ENCODE data around the gene FAN1.

Gene FAN1

GRCh38 chr15:30928076-30928475 lies 24.4 kb downstream of the FAN1 start:
- DNase-seq (ENCODE audit: extremely low spot score): no peak
- no peak for TF ChIP-seq SUZ12 (IDR thresholded peaks at IDR 0.05)
- TF ChIP-seq ELF4 (IDR thresholded peaks at IDR 0.05): no peak
- TF ChIP-seq BHLHE40 (IDR thresholded peaks at IDR 0.05; ENCODE audit: borderline replicate concordance): no peak
- no peak for TF ChIP-seq FOXK2 (IDR thresholded peaks at IDR 0.05)
- no peak for TF ChIP-seq TARDBP (IDR thresholded peaks at IDR 0.05)
- no peak for TF ChIP-seq ARNT (IDR thresholded peaks at IDR 0.05)
- no peak for TF ChIP-seq SP1 (IDR thresholded peaks at IDR 0.05)
- no peak for TF ChIP-seq FOXM1 (IDR thresholded peaks at IDR 0.05; ENCODE audit: borderline replicate concordance)
- no peak for TF ChIP-seq NFRKB (IDR thresholded peaks at IDR 0.05)
- TF ChIP-seq L3MBTL2 (conservative IDR thresholded peaks at IDR 0.05): no peak
- TF ChIP-seq LEF1 (IDR thresholded peaks at IDR 0.05; ENCODE audit: borderline replicate concordance): no peak
- TF ChIP-seq CTBP1 (IDR thresholded peaks at IDR 0.05; ENCODE audit: borderline replicate concordance): no peak
- no peak for TF ChIP-seq FOXA1 (IDR thresholded peaks at IDR 0.05)
- TF ChIP-seq PKNOX1 (IDR thresholded peaks at IDR 0.05): no peak
- no peak for TF ChIP-seq HDGF (IDR thresholded peaks at IDR 0.05; ENCODE audit: borderline replicate concordance)
- no peak for TF ChIP-seq ZNF384 (IDR thresholded peaks at IDR 0.05)
- POLR2A ChIA-PET: no interaction called here
- CTCF ChIA-PET: no interaction called here

- no peak for TF ChIP-seq BHLHE40 (IDR thresholded peaks at IDR 0.05; ENCODE audit: borderline replicate concordance)
- TF ChIP-seq PKNOX1 (IDR thresholded peaks at IDR 0.05): no peak
- no peak for TF ChIP-seq FOXM1 (IDR thresholded peaks at IDR 0.05; ENCODE audit: borderline replicate concordance)
- TF ChIP-seq ZNF384 (IDR thresholded peaks at IDR 0.05): no peak
- TF ChIP-seq ARNT (IDR thresholded peaks at IDR 0.05): no peak
- no peak for TF ChIP-seq HDGF (IDR thresholded peaks at IDR 0.05; ENCODE audit: borderline replicate concordance)
- no peak for TF ChIP-seq LEF1 (IDR thresholded peaks at IDR 0.05; ENCODE audit: borderline replicate concordance)
- TF ChIP-seq CTBP1 (IDR thresholded peaks at IDR 0.05; ENCODE audit: borderline replicate concordance): no peak
- POLR2A ChIA-PET: no interaction called here
- CTCF ChIA-PET: no interaction called here
- no peak for DNase-seq (ENCODE audit: extremely low spot score)
These were observed 25.5 kb downstream of the FAN1 start for GRCh38 chr15:30929064-30929669.

- ChIA-PET POLR2A (no interaction called here), CTCF (no interaction called here)
- no peak for TF ChIP-seq ZNF384 (IDR thresholded peaks at IDR 0.05)
- TF ChIP-seq ELF4 (IDR thresholded peaks at IDR 0.05): no peak
- no peak for TF ChIP-seq FOXA1 (IDR thresholded peaks at IDR 0.05)
- no peak for TF ChIP-seq L3MBTL2 (conservative IDR thresholded peaks at IDR 0.05)
- no peak for TF ChIP-seq SP1 (IDR thresholded peaks at IDR 0.05)
- no peak for TF ChIP-seq LEF1 (IDR thresholded peaks at IDR 0.05; ENCODE audit: borderline replicate concordance)
- no peak for TF ChIP-seq HDGF (IDR thresholded peaks at IDR 0.05; ENCODE audit: borderline replicate concordance)
- no peak for TF ChIP-seq FOXK2 (IDR thresholded peaks at IDR 0.05)
- TF ChIP-seq FOXM1 (IDR thresholded peaks at IDR 0.05; ENCODE audit: borderline replicate concordance): no peak
- no peak for TF ChIP-seq PKNOX1 (IDR thresholded peaks at IDR 0.05)
- TF ChIP-seq CTBP1 (IDR thresholded peaks at IDR 0.05; ENCODE audit: borderline replicate concordance): no peak
- no peak for TF ChIP-seq TARDBP (IDR thresholded peaks at IDR 0.05)
- TF ChIP-seq BHLHE40 (IDR thresholded peaks at IDR 0.05; ENCODE audit: borderline replicate concordance): no peak
- TF ChIP-seq SUZ12 (IDR thresholded peaks at IDR 0.05): no peak
- no peak for TF ChIP-seq NFRKB (IDR thresholded peaks at IDR 0.05)
- no peak for TF ChIP-seq ARNT (IDR thresholded peaks at IDR 0.05)
- no peak for DNase-seq (ENCODE audit: extremely low spot score)
These were observed 26.3 kb downstream of the FAN1 start for GRCh38 chr15:30929982-30930381.

- no peak for TF ChIP-seq LEF1 (IDR thresholded peaks at IDR 0.05; ENCODE audit: borderline replicate concordance)
- no peak for TF ChIP-seq PKNOX1 (IDR thresholded peaks at IDR 0.05)
- TF ChIP-seq TARDBP (IDR thresholded peaks at IDR 0.05): no peak
- no peak for TF ChIP-seq NFRKB (IDR thresholded peaks at IDR 0.05)
- TF ChIP-seq ELF4 (IDR thresholded peaks at IDR 0.05): no peak
- TF ChIP-seq FOXA1 (IDR thresholded peaks at IDR 0.05): no peak
- no peak for TF ChIP-seq ZNF384 (IDR thresholded peaks at IDR 0.05)
- TF ChIP-seq SUZ12 (IDR thresholded peaks at IDR 0.05): no peak
- no peak for TF ChIP-seq L3MBTL2 (conservative IDR thresholded peaks at IDR 0.05)
- no peak for TF ChIP-seq SP1 (IDR thresholded peaks at IDR 0.05)
- TF ChIP-seq FOXK2 (IDR thresholded peaks at IDR 0.05): no peak
- no peak for TF ChIP-seq BHLHE40 (IDR thresholded peaks at IDR 0.05; ENCODE audit: borderline replicate concordance)
- TF ChIP-seq FOXM1 (IDR thresholded peaks at IDR 0.05; ENCODE audit: borderline replicate concordance): no peak
- no peak for TF ChIP-seq ARNT (IDR thresholded peaks at IDR 0.05)
- TF ChIP-seq CTBP1 (IDR thresholded peaks at IDR 0.05; ENCODE audit: borderline replicate concordance): no peak
- ChIA-PET POLR2A (no interaction called here), CTCF (no interaction called here)
- DNase-seq (ENCODE audit: extremely low spot score): no peak
These were observed 26.7 kb downstream of the FAN1 start for GRCh38 chr15:30930422-30930821.

GRCh38 chr15:30933293-30933692 lies 29.6 kb downstream of the FAN1 start:
- POLR2A ChIA-PET: no interaction called here
- no peak for DNase-seq (ENCODE audit: extremely low spot score)
- no peak for TF ChIP-seq FOXA1 (IDR thresholded peaks at IDR 0.05)
- no peak for TF ChIP-seq NFRKB (IDR thresholded peaks at IDR 0.05)
- TF ChIP-seq SP1 (IDR thresholded peaks at IDR 0.05): no peak
- TF ChIP-seq L3MBTL2 (conservative IDR thresholded peaks at IDR 0.05): no peak
- no peak for TF ChIP-seq CTBP1 (IDR thresholded peaks at IDR 0.05; ENCODE audit: borderline replicate concordance)
- no peak for TF ChIP-seq BHLHE40 (IDR thresholded peaks at IDR 0.05; ENCODE audit: borderline replicate concordance)
- TF ChIP-seq HDGF (IDR thresholded peaks at IDR 0.05; ENCODE audit: borderline replicate concordance): no peak
- TF ChIP-seq PKNOX1 (IDR thresholded peaks at IDR 0.05): no peak
- TF ChIP-seq ELF4 (IDR thresholded peaks at IDR 0.05): no peak
- no peak for TF ChIP-seq LEF1 (IDR thresholded peaks at IDR 0.05; ENCODE audit: borderline replicate concordance)
- CTCF ChIA-PET: no interaction called here

Data from HEK293T (cell line).